Measurements from ENCODE around the gene YPEL5.

- TF ChIP-seq, protein P1, sequence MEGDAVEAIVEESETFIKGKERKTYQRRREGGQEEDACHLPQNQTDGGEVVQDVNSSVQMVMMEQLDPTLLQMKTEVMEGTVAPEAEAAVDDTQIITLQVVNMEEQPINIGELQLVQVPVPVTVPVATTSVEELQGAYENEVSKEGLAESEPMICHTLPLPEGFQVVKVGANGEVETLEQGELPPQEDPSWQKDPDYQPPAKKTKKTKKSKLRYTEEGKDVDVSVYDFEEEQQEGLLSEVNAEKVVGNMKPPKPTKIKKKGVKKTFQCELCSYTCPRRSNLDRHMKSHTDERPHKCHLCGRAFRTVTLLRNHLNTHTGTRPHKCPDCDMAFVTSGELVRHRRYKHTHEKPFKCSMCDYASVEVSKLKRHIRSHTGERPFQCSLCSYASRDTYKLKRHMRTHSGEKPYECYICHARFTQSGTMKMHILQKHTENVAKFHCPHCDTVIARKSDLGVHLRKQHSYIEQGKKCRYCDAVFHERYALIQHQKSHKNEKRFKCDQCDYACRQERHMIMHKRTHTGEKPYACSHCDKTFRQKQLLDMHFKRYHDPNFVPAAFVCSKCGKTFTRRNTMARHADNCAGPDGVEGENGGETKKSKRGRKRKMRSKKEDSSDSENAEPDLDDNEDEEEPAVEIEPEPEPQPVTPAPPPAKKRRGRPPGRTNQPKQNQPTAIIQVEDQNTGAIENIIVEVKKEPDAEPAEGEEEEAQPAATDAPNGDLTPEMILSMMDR (IDR thresholded peaks at IDR 0.05; ENCODE audit: insufficient read depth, low read length, poor library complexity, severe bottlenecking), result no peak
- TF ChIP-seq EZH2phosphoT487 (conservative IDR thresholded peaks at IDR 0.05; ENCODE audit: low read length), result no peak
These were observed 2.7 kb downstream of the YPEL5 start for GRCh38 chr2:30149513-30149912.

All from SU-DHL-6 (cell line).